Ecto neural progenitor cell (in vitro differentiated cells): Measurements from ENCODE around the gene TES.

Experiments used
- DNase-seq: peaks from one replicate; pipeline ENCODE4 v3.0.0-alpha.2; 2018; ENCODE audit warnings: low spot score

TES gene

GRCh38 chr7:116222501-116222900, 12.2 kb downstream of the TES start:
- no peak for DNase-seq

DNA sequence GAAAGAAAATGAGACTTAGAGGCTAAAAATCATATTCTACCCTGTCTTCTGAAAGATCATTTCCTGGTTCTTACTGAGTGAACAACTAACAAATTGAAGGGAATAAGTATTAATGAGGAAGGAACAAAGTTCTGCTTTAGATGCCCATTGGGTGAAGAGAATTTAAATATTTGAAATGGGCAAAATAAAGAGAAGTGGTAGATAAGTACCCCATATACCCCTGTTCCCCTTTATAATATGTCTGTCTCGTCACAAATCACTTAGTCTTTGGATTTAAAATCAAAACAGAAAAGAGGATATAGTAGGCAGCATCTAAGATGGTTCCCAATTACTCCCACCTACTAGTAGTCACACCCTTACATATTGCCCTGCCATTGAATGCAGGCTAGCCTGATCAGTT, 13.2 kb downstream of the TES start:
- DNase-seq, result no peak

GRCh38 chr7:116224492-116225098, 14.3 kb downstream of the TES start:
- no peak for DNase-seq

DNA sequence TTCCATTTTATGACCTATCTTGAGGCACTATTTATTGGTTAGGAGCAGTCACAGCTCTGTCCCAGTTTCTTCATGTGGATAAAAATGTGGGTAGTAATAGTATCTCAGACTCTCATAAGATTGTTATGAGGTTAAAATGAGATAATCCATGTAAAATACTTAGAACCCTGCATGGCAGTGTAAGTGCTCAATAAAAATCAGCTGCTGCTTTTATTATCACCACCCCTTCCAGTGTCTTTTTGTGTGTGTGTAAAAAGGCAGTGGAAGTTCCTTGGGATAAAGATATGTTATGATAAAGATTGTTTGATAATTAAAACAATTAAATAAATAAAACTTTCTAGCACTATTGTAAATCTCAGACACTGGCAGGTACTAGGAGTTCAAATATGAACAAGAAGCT, 15.5 kb downstream of the TES start:
- no peak for DNase-seq

- DNase-seq, result no peak
Observed at GRCh38 chr7:116226664-116227063, 16.3 kb downstream of the TES start.

DNA sequence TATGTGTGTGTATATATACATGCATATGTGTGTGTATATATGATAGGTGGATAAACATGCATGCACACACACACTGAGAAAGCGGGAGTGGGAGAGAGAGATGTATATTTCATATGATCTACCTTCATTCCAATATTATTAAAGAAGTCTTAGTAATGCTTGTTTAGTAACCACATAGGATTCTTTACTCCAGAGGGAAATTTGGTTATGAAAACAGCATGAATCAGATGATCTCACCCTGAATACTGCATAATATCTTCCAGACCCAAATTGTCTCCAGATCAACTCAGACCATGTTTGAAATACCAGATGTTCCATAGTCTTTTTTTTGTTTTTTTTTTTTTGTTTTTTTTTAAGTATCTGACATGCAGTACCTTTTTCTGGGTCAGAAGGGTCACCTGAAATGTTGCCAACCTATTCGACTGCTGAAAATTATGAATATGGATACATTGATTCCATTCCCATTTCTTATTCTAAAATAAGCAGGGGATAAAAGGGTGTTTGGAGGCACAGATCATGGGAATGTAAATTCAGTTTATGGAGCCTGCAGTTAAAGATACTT, 17.4 kb downstream of the TES start:
- no peak for DNase-seq

DNA sequence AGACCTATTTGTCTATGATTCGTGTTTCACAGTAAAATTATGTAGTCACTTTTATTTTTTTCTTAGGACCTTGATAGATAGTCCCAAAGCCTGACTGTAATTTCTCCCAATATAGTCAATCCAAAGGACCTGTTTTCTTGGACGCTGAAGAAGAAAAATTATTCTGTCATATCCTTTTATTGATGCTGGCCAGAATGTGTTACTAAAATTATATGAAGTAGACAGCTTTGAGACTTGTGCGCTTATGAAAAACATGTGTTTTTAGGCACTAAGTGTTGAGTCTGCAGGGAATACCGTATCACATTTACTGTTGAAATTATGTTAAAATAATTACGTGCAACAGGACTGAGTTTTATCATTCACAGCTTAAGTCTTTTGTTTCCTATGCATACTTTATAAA, 17.9 kb downstream of the TES start:
- DNase-seq, result no peak

GRCh38 chr7:116229366-116229765, 19.0 kb downstream of the TES start:
- no peak for DNase-seq

DNA sequence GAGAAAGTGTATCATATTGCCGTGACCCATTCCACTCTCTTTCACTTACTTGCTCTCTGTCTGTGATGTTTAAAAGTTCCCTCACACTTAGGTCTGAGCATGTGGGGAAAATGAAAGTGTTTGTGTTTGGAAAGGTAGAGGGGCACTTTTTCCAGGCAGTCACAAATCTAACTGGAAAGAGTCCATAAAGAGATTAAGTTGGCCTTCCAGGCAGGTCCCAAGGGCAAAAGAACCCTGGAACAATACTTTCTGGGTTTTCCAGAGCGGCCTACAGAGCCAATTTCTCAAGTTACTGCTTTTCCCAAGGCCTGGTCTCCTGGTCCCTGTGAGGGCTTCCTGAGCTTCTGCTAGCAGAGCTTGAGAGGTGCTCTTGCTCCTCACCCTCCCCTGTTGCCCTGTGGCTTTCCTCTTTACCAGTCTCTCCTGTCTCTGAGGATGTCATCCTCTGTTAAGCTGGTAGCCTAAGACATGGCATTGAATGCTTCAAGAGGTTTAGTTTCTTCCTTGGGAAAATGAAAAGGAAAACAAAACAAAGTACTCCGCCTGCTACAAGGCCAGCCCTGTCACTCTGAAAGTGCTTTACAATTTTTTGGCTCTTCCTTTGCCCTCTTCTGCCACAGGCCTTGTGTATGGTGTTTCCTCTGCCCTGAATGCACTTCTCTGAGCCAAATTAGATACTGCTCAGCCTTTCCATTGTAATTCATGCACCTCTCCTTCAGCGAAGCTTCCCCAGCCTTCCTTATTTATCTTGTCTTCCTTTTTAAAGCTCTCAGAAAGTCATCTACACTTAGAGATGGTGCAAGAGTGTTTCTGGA, 20.1 kb downstream of the TES start:
- DNase-seq, result no peak

DNA sequence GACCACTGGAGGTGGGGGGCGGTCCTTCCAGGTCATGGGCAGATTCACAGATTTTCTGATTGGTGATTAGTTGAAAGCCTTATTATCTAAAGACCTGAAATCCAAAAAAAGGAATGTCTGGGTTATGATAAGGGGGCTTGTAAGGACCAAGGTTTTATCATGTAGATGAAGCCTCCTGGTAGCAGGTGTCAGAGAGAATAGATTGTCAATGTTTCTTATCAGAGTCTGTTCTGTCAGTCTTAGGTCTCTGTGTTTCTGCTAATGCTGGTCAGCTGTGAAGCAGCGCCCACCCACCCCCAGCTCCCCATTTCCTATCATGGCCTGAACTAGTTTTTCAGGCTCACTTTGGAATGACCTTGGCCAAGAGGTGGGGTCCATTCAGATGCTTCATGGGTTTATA, 21.2 kb downstream of the TES start:
- DNase-seq, result no peak

DNA sequence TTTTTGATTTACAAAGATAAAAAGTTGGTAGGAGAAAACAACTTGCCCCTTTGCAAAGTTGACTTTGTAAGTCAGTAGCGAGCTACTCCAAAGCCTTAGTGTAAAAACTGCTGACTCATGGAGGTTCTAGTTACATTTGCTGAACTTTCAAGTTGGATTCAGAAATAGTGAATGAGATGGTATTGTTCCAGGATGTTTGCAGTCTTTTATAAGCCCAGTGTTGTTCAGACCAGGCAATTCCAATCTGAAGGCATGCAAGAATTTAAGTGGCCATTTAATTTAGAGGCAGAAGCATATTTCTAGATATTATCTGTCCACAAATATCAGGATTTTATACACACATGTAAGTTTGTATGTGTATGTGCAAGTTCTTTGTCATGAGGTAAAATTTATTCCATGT, 21.6 kb downstream of the TES start:
- DNase-seq, result no peak

- DNase-seq, result no peak
Observed at GRCh38 chr7:116232350-116232749, 22.0 kb downstream of the TES start.

DNA sequence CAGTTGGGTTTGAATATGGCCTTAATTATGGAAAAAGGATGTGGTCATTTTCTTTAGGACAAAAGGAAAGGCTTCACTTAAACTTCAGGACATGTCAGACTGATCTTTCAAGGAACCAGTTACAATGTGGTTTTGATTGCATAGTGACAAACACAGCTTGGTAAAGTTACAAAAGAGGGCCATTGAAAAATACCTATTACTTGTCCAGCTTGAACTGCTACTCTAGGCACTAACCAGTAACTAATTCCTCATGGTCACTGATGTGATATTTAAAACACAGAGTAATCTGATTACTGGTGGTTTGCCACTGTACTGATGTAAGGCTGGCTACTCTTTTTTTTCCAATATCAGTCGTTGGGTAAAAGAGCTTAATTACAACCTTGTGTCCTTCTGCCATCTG, 22.6 kb downstream of the TES start:
- no peak for DNase-seq

DNA sequence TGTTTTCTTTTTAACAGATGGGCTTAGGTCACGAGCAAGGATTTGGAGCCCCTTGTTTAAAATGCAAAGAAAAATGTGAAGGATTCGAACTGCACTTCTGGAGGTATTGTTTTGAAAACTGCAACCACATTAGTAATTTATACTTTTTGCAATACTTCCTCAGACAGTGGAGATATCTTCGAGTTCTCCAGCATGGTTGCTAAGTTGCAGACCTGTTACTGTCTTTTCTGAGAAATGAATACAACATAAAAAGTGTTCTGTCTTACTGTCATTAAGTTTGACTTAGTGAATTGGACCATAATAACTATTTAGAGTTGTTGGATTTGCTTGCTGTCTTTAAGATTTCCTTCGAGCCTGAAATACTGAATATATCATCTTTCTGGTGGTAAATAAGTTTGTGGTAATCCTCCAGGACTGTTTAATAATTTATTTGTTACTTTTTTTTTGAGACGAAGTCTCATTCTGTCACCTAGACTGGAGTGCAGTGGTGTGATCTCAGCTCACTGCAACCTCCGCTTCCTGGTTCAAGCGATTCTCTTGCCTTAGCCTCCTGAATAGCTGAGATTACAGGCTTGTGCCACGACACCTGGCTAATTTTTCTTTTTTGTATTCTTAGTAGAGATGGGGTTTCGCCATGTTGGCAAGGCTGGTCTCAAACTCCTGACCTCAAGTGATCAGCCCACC, 24.3 kb downstream of the TES start:
- DNase-seq, result no peak

GRCh38 chr7:116235380-116235779, 25.0 kb downstream of the TES start:
- DNase-seq, result no peak

GRCh38 chr7:116236020-116236630, 25.8 kb downstream of the TES start:
- DNase-seq, result no peak

- DNase-seq, result no peak
Observed at GRCh38 chr7:116239020-116239419, 28.7 kb downstream of the TES start.

DNA sequence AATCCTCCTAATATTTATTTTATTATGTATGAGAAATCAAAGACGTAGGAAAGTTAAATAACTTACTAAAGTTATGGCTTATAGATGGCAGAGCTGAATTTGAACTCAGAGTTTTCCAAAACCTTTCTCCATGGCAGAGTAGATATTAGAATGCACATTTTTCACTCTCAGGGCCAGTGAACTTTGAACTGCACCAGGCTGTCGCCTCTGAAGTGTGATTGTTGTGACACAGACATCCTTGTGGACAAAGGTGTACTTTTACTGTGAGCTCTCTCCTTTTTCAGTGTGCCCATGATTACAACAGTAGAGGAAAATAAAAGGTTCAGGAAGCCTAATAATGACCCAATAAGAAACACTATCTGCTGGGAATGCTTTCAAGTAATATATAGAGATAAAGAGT, 29.1 kb downstream of the TES start:
- no peak for DNase-seq

- no peak for DNase-seq
Observed at GRCh38 chr7:116240024-116240668, 29.8 kb downstream of the TES start.

DNA sequence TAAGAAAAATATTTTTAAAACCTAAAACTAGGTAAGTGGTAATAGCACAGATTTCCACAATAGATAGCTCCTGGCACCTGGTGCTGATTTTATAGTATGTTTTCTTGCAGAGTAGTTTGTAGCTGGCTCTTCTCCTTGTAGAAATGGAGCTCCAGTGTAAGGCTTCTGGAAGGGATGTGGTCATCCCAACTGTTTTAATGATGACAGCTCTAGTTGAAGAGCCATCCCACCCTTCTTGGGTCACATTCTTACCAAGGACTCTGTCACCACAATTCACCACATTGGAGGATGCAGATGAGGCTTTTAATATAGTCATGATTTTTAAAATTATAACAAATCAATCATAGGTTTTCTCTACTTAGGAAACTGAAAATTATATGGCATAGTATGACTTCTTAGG, 31.0 kb downstream of the TES start:
- no peak for DNase-seq

DNA sequence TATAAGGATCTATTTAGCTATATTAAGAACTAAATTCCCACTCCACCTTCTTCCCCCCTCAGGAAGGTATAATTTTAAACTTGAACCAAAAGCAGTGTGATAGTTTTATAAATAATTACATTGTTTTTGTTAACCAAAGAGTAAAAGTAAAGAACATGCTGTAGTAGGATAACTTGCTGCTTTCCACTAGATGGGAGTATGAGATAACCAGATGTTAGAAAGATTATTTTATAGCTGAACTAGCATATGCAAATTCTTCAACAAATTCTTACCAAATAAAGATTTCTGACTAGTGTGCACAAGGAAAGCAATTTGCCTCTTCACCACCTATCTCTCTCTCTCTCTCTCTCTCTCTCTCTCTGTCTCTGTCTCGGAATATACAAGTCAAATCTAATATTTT, 31.8 kb downstream of the TES start:
- DNase-seq, result no peak

GRCh38 chr7:116242759-116243158, 32.4 kb downstream of the TES start:
- DNase-seq, result no peak
